ENCODE data around the gene RHOH. TPM values are rescaled to one million over a fixed set of nuclear protein-coding genes. Genes with fewer than 3 reads are reported as not detected.

The RHOH gene
- total and polyA plus RNA-seq, 10 donors = 51.4 to 112 (median 74.3) TPM

GRCh38 chr4:40232610-40233009 is 35.8 kb downstream of the RHOH start:
- Histone ChIP-seq H3K36me3 (peaks cover 0 to 38% (median 0%) of the 10 kb centered on the region in 6 donors), H3K9me3 (no peaks in the 10 kb centered on the region), H3K27ac (peak overlapping the region in 4 of 8 donors; percentile 63 to 82 (median 68)), H3K4me1 (peaks cover 2 to 100% (median 80%) of the 10 kb centered on the region in 6 donors), H3K27me3 (replicated peaks in 1 of 7) (no peaks in the 10 kb centered on the region), H3K4me3 (no peak overlapping the region)
- WGBS, 5 donors = 50 to 90% (median 58%) methylated on average over 3 of the region's 3 CpGs
- DNase-seq = no peak
- TF ChIP-seq POLR2AphosphoS5 (IDR thresholded peaks at IDR 0.05) = no peak
- no peak for TF ChIP-seq POLR2A (IDR thresholded peaks at IDR 0.05)
- TF ChIP-seq, protein P1, sequence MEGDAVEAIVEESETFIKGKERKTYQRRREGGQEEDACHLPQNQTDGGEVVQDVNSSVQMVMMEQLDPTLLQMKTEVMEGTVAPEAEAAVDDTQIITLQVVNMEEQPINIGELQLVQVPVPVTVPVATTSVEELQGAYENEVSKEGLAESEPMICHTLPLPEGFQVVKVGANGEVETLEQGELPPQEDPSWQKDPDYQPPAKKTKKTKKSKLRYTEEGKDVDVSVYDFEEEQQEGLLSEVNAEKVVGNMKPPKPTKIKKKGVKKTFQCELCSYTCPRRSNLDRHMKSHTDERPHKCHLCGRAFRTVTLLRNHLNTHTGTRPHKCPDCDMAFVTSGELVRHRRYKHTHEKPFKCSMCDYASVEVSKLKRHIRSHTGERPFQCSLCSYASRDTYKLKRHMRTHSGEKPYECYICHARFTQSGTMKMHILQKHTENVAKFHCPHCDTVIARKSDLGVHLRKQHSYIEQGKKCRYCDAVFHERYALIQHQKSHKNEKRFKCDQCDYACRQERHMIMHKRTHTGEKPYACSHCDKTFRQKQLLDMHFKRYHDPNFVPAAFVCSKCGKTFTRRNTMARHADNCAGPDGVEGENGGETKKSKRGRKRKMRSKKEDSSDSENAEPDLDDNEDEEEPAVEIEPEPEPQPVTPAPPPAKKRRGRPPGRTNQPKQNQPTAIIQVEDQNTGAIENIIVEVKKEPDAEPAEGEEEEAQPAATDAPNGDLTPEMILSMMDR (IDR thresholded peaks at IDR 0.05 in 8 of 11, conservative IDR thresholded peaks at IDR 0.05 in 3 of 11) = no peak
- intact Hi-C loops (cut with DNase I; ENCODE audit: low total_unique reads) = no loop called here

GRCh38 chr4:40233227-40233626 is 36.4 kb downstream of the RHOH start:
- Histone ChIP-seq H3K9me3 (no peaks in the 10 kb centered on the region), H3K36me3 (peaks cover 0 to 38% (median 0%) of the 10 kb centered on the region in 6 donors), H3K4me1 (peaks cover 2 to 100% (median 80%) of the 10 kb centered on the region in 6 donors), H3K4me3 (no peak overlapping the region), H3K27ac (peak overlapping the region in 1 of 8 donors; percentile 31), H3K27me3 (replicated peaks in 1 of 7) (no peaks in the 10 kb centered on the region)
- no peak for DNase-seq
- WGBS, 5 donors = 47 to 69% (median 67%) methylated on average over 3 of the region's 3 CpGs
- peak in 1 of 3 donors; percentile 5 for TF ChIP-seq POLR2AphosphoS5 (IDR thresholded peaks at IDR 0.05)
- TF ChIP-seq POLR2A (IDR thresholded peaks at IDR 0.05) = no peak
- intact Hi-C loops (cut with DNase I; ENCODE audit: low total_unique reads) = no loop called here

DNA sequence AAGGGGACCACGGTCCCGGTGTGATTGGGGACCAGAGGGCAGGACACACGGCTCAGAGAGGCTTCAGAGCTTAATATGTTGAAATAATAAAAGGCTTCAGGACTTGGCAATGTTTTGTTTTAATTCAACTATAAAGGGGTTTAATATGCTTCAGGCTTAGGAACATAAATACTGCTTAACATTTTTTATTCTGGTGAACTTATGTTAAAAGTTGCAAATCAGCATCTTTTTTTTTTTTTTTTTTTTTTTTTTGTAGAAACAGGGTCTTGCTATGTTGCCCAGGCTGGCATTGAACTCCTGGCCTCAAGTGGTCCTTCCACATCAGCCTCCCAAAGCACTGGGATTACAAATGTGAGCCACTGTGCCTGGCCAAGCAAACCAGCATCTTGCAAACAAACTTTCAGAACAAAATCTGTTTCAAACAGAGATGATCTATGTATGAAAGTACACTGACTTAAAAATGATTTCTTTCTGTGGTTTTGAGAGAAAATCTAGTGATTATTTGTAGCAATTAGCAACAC is 37.7 kb downstream of the RHOH start:
- DNase-seq = no peak
- Histone ChIP-seq H3K27me3 (replicated peaks in 1 of 7) (no peaks in the 10 kb centered on the region), H3K4me3 (no peak overlapping the region), H3K4me1 (peaks cover 2 to 100% (median 81%) of the 10 kb centered on the region in 6 donors), H3K9me3 (no peaks in the 10 kb centered on the region), H3K27ac (peak overlapping the region in 6 of 8 donors; percentile 21 to 52 (median 38)), H3K36me3 (peaks cover 0 to 43% (median 0%) of the 10 kb centered on the region in 6 donors)
- 74 to 93% (median 87%) methylated on average over 3 of the region's 3 CpGs for WGBS, 5 donors
- TF ChIP-seq, protein P1 (IDR thresholded peaks at IDR 0.05 in 8 of 11, conservative IDR thresholded peaks at IDR 0.05 in 3 of 11) = no peak
- TF ChIP-seq POLR2A (IDR thresholded peaks at IDR 0.05) (no peak), POLR2AphosphoS5 (IDR thresholded peaks at IDR 0.05) (no peak)
- intact Hi-C loops (cut with DNase I; ENCODE audit: low total_unique reads) = no loop called here

- no peak for DNase-seq
- intact Hi-C loops (cut with DNase I; ENCODE audit: low total_unique reads) = no loop called here
- Histone ChIP-seq H3K36me3 (peaks cover 0 to 39% (median 2%) of the 10 kb centered on the region in 6 donors), H3K27me3 (replicated peaks in 1 of 7) (no peaks in the 10 kb centered on the region), H3K4me3 (peak overlapping the region in 2 of 8 donors; percentile 3 to 51), H3K4me1 (peaks cover 14 to 100% (median 84%) of the 10 kb centered on the region in 6 donors), H3K27ac (peak overlapping the region; percentile 27 to 84 (median 80)), H3K9me3 (no peaks in the 10 kb centered on the region)
- WGBS, 5 donors = 51 to 73% (median 56%) methylated on average over 12 of the region's 12 CpGs
- no peak for TF ChIP-seq POLR2AphosphoS5 (IDR thresholded peaks at IDR 0.05)
- TF ChIP-seq, protein P1 (IDR thresholded peaks at IDR 0.05 in 8 of 11, conservative IDR thresholded peaks at IDR 0.05 in 3 of 11) = no peak
- no peak for TF ChIP-seq POLR2A (IDR thresholded peaks at IDR 0.05)
These were observed 41.3 kb downstream of the RHOH start for GRCh38 chr4:40238008-40238699.

Measured in spleen (tissue), 11 donors.